NCI-H510A (cell line): ENCODE results near the gene CACNA1D.

Experiments used
- DNase-seq: peaks from one replicate; lab custom pipeline; 2025; lab: John Stamatoyannopoulos, UW

Gene CACNA1D

DNA sequence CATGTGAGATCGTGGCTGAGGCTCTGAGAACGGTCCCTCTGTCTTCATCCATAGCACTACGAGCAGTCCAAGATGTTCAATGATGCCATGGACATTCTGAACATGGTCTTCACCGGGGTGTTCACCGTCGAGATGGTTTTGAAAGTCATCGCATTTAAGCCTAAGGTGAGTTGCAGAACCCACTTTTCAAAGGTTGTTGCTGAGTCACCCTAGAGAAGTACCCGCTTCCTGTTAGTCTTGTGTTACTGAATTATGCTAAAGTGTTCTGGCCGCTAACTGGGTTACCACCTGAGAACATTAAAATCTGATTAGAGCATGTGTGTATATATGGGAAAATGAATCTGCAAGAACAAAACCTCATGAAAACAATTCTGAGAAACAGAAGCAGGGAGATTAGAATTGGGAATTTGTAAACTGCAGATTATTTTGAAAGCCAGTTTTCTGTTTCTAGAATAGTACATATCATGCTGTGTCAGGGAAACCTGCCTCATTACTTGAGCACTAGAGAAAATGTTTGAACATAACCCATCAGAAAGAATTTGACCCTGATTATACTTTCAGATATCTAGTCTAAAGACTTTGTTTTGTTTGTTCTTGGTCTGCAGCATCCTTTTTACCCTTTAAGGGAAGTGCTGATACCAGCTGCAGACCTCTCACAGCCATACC lies 259.2 kb downstream of the CACNA1D start:
- DNase-seq = no peak

DNA sequence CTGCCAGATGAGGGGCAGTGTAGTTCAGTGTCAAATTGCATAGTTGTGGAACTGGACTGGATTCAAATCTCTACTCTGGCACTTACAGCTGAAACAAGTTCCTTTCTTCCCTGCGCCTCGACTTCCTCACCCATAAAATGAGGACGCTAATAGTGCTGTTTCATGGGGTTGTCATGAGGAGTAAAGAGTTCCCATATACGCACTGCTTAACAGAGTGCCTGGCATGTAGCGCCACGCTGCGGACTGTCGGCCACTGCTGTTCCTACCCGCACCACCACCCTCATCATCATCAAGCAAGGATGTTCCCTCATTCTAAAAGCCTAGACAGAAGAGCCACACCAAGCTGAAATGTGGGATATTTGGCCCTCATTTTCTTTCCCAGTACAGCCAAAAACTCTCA lies 259.9 kb downstream of the CACNA1D start:
- DNase-seq = no peak

DNA sequence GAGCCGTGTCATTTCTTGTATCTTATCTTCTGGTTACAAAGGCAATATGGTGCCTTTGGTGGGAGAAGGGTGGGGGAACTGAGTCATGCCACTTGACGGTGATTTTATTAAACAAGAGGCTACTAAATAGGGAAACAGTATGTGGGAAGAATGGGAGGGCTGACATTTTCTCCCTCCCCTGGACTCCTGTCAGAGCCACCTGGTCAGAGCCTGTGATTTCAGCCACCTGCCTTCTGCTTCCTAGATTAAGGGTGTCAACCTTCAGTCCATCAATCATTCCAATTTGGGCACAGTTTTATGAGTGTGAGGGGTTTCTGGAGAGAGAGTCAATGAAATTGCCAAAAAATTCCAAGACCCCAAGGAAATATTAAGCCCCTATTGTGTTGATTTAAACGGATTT lies 264.4 kb downstream of the CACNA1D start:
- no peak for DNase-seq

DNA sequence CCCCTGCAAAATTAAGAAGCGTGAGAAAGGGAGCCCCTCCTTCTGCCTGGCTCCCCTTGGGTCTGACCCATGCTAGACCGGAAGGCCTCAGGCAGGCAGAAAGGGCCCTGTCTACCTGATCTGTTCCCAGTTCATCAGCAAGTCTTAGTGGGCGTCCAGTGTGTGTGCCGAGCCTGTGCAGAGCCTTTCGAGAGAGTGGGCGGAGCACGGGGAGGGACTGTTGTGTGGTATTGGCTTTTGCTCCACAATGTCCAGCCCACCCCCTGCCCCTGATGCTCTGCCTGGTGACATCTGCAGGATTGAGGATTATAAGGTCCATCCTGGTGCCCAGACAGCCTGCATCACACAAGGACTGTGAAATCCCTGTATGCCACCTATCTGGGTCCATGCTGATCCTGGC lies 268.9 kb downstream of the CACNA1D start:
- peak; percentile 11 for DNase-seq

DNA sequence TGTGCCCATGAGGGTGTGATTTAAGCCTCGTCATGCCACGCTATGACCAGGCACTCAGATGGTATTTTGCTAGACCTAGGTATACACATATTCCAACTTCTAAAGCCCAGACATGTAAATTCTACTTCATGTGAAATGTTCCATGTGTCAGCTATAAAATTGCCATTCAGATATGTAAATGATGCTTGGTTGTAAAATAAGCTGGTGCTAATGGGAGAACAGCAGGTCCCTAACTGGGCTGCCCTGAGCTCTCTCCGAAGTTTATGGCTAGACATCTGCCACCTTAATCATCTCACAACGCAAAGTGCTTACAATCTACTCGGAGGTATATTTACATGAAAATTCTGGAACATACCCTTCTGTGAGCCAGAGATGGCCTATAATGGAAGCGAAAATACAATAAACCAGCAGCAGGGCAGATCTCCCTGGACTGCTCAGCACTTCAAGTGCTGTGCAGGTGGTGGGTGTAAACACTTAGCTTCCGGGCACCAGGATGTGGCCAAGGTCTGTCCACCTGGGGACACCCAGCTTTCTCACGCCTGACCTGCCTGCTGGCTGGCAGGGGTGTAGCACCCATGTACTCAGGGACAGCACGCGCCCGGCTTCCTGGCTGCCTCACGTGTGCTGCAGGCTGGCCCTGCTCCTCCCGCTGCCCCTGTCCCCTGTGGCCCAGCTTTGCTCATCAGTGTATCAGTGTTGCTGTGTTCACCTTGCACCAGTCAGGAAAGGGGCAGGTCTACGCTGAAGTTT lies 269.8 kb downstream of the CACNA1D start:
- peak; percentile 77 for DNase-seq

DNA sequence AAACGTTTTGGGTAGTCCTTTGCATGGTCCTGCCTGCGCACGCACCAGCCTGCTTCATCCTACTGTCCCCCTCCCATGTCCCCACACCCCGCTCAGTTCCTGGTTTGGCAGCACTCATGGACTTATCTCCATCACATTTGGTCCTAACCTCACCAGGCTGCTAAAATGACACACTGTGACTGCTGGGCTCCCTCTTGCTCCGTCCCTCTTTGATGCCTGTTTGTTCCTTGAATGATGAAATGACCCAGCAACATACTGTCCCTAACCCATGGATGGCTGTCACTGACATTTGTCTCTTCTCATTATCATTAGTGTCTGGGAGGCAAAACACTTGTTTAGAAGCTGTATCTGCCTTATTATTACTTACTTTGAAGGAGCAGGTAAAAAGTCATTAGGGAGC lies 271.3 kb downstream of the CACNA1D start:
- DNase-seq = no peak

DNA sequence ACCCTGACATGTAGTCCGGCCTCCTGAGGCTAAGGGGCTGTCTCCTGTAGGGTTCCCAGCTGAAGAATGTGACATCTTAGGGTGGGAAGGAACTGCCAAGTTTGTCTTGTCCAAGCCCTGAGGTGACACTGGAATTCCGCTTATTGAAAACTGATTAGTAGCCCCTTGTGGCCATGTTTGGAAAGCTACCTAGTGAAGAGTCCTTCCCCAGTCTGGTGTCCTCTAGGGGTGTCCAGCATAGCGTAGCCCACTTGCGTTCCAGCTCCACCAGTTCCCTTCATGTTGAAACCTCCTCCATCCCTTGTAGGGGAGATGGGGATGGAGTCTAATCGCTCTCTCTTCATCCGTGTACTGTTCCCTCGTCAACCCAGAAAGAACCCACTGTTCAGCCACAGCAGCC lies 272.3 kb downstream of the CACNA1D start:
- DNase-seq = no peak

DNA sequence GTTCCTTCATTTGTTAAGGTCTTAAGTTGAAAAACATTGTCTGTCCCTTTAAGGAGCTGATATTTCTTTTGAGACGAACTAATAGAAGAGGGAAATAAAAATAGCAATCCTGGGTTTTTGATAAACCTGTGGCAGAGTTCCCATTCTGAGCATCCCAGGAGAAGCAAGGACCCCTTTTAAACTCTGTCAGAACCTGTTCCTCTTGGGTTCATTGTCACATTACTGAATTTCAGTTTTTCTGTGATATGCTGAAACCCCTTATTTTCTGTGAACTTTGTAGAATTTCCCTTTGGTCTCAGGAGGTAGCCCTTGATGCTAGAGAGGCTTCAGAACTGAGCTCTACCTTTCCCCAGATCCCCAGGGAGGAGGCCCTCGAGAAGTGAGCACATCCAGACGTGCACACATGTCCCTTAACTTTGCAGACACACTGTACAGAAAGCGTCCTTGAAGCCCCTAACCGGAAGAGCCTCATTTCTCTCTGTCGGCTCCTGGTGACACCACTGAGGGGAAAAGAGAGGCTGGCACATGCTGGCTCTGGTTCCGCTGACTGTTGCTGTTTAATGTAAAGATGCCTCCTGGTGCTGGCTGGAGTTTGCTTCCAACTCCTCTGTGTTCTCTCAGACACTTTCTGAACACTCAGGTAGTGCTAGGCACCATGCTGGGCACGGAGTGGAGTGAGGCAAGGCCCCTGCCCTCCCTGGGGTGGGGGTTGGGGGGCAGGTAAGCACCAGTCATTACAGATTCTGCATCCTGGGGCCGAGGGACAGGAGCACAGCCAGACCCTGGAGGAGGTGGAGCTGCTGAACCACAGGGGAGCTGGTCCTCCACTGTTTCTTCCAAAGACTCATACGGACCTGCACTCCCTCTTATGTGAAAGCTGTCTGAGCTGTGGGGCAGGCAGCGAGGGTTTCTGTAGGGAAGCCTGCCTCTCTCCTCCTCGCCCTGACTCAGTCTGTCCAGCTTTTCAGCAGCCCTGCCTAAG lies 274.4 kb downstream of the CACNA1D start:
- DNase-seq = no peak

DNA sequence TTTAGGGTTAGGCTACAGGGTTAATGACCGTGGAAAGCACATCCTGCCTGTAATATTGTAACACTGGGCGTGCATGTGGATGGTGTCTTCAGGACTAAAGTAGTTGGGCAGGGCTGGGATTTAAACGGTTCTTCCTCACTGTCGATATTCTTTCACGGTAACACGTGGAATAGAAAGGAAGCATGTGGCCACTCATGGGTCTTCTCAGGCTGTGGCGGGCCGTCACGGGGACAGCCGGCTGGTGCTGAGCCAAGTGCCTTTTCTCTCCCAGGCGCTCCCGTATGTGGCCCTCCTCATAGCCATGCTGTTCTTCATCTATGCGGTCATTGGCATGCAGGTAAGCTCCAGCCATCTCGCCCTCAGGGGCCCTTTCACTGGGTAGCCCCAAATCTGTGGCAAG lies 278.2 kb downstream of the CACNA1D start:
- no peak for DNase-seq

DNA sequence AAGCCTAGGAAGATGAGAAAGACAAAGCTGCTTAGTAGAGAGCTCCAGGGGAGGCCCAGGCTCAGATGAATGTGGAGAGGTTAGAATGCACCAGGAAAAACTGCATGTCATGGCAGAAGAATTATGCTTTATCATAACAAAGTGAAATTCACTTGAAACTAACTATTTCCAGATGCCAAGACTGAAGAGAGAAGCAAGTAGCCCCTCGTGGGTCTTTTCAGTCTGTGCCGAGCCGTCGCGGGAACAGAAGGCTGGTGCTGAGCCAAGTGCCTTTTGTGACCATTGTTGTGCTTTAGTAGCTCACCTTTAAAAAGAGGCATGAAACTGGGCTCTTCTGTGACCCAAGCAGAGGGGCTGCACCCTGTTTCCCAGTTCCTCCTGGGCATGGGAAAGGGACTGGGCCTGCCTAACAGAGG lies 278.6 kb downstream of the CACNA1D start:
- no peak for DNase-seq

DNA sequence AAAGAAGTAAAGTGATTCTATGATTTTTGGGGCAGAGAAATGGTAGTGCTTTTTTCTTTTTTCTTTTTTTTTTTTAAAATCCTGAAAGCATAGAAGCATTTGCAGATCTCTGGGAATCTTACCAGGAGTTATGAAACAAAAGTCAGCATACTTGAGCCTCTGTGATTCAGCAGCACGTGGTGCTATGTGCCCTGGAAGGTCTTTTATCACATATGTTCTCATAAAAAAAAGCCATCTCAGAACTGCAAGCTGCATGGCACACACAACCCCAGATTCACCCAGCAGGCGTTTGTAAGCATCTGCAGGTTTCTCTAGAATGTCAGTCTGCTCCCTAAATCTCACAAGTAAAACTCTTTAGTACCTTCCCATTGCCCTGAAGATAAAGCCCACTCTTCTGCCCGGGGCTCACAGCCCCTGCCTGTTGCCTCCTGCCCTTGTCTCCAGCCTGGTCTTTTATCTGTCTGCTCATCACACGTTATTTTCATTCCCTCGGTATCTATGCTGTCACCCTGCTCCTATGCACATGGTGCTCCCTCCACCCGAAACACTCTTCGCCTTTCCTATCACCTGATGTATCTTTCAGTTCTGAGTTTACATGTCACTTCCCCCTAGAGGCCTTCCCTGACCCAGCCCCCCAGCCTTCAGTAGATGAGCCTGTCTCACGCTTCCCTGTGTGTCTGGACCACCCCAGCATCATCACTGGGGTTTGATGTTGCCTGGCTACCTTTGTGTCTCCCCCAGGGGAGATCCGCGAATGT lies 279.4 kb downstream of the CACNA1D start:
- no peak for DNase-seq

DNA sequence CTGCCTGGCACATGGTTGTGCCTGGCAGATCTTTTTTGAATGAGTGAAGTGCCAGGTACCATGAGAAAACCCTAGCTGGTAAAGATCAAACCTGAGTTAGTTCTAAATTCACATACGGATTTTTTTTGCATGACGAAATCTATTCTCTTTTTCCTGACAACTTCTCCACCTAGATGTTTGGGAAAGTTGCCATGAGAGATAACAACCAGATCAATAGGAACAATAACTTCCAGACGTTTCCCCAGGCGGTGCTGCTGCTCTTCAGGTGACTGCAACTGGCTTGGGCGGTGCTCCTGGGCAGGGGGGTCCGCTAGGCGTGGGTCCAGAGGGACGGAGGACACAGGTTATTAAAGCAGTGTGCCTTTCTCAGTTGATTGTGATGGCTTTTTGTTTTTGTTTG lies 280.0 kb downstream of the CACNA1D start:
- no peak for DNase-seq

DNA sequence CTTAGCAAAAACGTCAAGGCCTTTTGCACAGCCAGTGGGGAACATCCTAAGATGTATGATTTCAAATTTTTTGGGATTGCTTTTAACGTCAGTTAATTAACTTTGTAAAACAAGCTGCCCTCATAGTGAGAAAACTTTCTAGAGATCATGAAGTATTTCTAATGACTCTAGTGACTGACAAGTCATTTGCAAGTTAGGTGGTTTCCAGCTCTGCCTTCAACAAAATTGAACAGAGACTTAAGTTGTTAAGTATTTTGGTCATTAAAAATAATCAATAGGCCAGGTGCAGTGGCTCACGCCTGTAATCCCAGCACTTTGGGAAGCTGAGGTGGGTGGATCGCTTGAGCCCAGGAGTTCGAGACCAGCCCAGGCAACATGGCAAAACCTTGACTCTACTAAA lies 280.6 kb downstream of the CACNA1D start:
- no peak for DNase-seq

DNA sequence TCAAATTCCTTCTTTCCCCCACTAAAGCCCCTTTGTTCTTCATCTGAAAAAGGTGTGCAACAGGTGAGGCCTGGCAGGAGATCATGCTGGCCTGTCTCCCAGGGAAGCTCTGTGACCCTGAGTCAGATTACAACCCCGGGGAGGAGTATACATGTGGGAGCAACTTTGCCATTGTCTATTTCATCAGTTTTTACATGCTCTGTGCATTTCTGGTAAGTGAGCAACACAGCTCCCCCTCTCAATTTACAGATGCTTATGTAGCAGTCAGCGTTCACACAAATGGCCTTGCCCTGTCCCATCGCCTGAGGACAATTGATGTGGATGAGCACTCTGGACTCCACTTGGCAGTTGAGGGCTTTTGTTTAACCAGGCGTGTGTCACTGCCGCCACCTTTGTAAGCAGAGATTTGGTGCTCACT lies 281.4 kb downstream of the CACNA1D start:
- DNase-seq = peak; percentile 17

DNA sequence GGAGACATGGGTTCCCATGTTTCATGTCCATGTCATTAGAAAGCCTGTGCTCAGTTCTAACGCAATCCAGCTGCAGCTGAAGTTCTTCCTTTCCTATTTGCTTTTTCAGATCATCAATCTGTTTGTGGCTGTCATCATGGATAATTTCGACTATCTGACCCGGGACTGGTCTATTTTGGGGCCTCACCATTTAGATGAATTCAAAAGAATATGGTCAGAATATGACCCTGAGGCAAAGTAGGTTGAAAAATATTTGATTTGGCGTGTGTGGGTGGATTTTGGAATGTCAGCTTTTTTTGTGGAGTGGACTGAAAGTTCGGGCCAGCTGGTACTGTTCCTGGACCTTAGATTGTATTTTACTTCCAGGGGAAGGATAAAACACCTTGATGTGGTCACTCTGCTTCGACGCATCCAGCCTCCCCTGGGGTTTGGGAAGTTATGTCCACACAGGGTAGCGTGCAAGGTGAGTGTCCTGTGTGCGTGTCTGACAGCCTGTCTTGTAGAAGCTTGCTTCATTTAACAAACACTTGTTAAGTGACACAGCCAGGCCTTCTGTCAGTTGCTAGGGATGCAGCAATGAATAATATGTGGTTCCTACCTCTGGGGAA lies 282.2 kb downstream of the CACNA1D start:
- DNase-seq = no peak

DNA sequence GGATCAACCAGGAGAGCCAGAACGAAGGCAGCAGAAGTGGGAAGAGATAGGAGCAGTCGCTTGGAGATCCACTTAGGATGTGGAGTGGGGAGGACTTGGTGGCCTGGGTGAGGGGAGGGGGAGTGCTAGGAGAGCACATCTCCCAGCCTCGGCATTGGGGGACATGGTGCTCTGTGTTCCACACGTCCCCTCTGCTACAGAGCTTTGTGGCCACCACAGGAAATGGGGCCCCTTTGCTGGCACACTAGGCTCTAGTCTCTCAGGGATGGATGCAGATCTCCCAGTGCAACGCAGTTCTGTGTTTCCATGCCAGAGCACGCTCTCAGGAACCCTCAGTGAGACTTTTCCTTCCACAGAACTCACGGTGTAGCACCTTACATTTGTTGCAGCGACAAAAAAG lies 283.1 kb downstream of the CACNA1D start:
- no peak for DNase-seq

DNA sequence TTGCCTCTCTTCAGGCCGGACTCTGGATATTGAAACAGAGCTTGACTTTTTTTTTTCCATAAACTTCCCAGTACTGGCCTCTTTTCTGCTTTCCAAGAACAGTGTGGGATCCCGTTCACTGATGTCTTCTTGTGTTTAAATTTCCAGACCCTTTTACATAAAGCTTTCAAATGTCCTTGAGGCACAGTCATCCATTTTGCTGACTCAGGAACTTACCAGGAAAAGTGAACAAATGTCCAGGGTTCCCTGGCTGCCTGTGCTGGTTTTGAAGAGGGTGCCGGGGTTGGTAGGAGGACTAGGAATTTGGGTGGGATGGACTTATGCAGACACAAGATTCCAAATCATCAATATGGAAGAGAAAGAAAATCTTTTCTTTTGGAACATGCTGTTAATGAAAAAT lies 283.7 kb downstream of the CACNA1D start:
- DNase-seq = no peak

DNA sequence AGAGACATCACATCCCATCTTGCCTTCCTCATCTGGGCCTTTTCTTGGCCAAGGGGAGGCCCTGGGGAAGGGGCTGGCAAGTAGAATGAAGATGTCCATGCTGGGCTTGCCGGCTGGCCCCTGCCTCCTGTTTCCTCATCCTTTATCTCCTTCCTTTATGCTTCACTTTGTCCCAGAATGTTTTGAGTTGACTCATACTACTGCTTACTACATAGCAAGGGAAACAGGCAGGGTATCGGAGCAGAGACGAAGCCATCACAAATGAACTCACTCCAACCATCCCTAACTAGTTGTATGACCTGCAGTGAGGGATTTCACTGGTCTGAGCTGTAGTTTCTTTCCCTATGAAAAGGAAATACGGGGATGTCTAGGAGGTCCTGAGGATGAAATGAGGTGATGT lies 285.8 kb downstream of the CACNA1D start:
- DNase-seq = no peak

DNA sequence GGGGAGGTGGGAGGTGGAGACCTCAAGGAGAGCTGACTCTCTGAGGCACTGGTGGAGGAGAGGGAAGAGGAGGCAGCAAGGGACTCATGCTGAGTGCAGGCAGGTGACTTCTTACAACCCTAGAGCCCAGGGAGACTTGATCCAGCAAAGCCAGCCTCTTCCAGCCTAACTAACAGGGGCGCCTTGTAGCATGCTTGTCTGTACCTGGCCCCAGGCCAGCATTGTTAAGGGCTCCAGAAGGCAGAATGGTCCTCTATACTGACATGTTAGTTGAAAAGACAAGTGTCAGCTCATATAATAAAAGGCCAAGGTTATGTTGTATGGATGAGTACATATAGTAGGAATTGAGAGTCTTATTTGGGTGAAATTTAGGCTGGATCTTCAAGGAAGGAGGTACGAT lies 286.4 kb downstream of the CACNA1D start:
- no peak for DNase-seq

DNA sequence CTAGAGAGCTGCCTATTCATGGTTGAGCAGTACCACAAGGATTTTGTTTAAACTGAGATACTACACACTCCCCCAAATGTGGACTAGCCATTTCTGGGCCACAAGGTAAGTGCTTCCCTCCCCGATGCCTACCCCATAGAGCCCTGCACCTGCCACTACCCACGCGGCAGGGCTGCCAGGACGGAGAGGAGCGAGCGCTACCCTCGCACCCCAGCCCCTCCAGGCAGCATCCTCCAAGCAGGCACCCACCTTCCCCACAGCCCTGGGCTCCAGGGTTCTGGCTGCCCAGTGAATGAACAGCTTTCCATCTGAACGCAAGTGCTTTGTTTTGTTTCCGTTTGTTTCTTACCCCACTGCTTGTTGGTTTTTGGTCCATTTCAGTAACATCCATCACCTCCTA lies 292.6 kb downstream of the CACNA1D start:
- no peak for DNase-seq

DNA sequence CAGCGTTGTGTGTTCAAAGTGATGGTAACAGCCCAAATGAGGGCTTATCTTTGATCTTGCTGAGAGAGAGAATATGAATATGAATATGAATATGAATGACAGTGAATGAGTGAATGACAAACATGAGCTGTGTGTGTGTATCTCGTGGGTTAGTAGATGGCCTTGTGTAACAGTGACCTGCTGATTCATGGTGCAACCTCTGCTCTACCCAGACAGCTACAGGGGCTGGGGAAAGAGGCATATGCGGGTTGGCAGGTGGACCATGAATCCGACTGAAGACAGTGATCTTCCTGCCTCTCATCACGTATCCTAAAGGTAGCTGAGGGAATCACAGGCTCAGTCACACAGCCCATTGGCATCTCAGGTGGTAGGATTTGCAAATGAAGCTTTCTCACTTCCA lies 293.6 kb downstream of the CACNA1D start:
- DNase-seq = no peak

DNA sequence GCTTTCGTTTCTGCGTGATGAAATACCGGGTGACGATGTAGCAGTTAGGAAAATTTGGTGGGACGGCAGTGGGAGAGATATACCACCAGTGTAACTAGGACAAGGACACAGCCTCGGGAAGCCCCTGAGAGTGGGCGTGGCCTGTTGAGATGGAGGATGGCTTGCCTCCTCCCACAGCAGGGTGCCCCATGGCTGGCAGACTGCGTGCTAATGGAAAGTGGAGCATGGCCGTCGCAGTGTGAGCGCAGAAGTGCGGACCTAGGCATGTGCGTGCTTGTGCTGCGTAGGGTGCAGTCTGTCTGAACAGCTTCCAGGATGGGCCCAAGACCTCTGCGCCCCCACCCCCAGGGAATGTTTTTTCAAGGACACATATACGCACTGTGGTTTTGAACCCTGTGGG lies 295.0 kb downstream of the CACNA1D start:
- no peak for DNase-seq
